K562 (cell line): ENCODE results near the gene TEPSIN. TPM values are rescaled to one million over a fixed set of nuclear protein-coding genes. Genes with fewer than 3 reads are reported as not detected.

Source experiments
- CBFA2T2 ChIP-seq: fragments of 450-650 bp; conservative IDR thresholded peaks from 2 replicates; pipeline ENCODE4 v1.6.1; 2017; ENCODE audit warnings: mild to moderate bottlenecking
- FOSL1 ChIP-seq: fragments of 200-800 bp; sonication (Bioruptor generic); conservative IDR thresholded peaks from 2 replicates; pipeline ENCODE4 v1.6.1; 2016; ENCODE audit warnings: missing genetic modification characterization, missing compliant biosample characterization
- MBD2 ChIP-seq: sonication (generic); IDR thresholded peaks from 2 replicates; pipeline ENCODE4 v1.6.1; 2016; ENCODE audit warnings: low read depth, borderline replicate concordance
- MYBL2 ChIP-seq, 2 experiments: fragments of 450-650 bp in 1 of 2; sonication (generic) in 1 of 2; formaldehyde crosslinking in 1 of 2; IDR thresholded peaks; 2 replicates each; pipeline versions ENCODE4 v1.6.1 to v1.8.1; 2017 to 2022; ENCODE audit warnings: borderline replicate concordance in 1 of 2, inconsistent platforms in 1 of 2, low read depth in 1 of 2, mild to moderate bottlenecking in 1 of 2, missing genetic modification reagents in 1 of 2, moderate library complexity in 1 of 2
- NUFIP1 ChIP-seq: fragments of 450-650 bp; IDR thresholded peaks from 2 replicates; pipeline ENCODE4 v1.6.1; 2018; ENCODE audit not compliant: partially characterized antibody
- RCOR1 ChIP-seq, 2 experiments: IDR thresholded peaks; 2 replicates each; pipeline ENCODE4 v1.6.1; 2012; ENCODE audit warnings: low read depth in 2 of 2, low read length in 2 of 2, borderline replicate concordance in 1 of 2, improper control_type of control experiment in 1 of 2
- RFX5 ChIP-seq: IDR thresholded peaks from 2 replicates; pipeline ENCODE4 v1.6.1; 2011; ENCODE audit warnings: low read depth, mild to moderate bottlenecking, improper control_type of control experiment, low read length
- SOX6 ChIP-seq: fragments of 450-650 bp; IDR thresholded peaks from 2 replicates; pipeline ENCODE4 v1.6.1; 2014; ENCODE audit warnings: mild to moderate bottlenecking
- TAF15 ChIP-seq: fragments of 200-400 bp; formaldehyde crosslinking; IDR thresholded peaks from 2 replicates; pipeline ENCODE4 v1.6.1; 2017; ENCODE audit warnings: mild to moderate bottlenecking, low read depth, low read length, moderate library complexity
- TAL1 ChIP-seq: fragments of 450-650 bp; IDR thresholded peaks from 2 replicates; pipeline ENCODE4 v1.6.1; 2016; ENCODE audit warnings: mild to moderate bottlenecking
- ZKSCAN8 ChIP-seq: fragments of 200-800 bp; sonication (Bioruptor generic); IDR thresholded peaks from 2 replicates; pipeline ENCODE4 v1.6.1; 2016; ENCODE audit warnings: missing genetic modification characterization, missing compliant biosample characterization
- polyA plus RNA-seq, 8 experiments: library from polyadenylated mRNA; depleted of rRNA in 4 of 8; stranded (reverse) in 5 of 8; unstranded in 3 of 8; fragments of >200 nt; fragmentation: Nextera tagmentation in 2 of 8; fragmentation: Illumina TruSeq in 1 of 8; extraction: Ambion mirVana in 2 of 8; extraction: Trizol in 1 of 8; gene quantifications; 2 replicates each; pipeline versions ENCODE4 v1.2.1 to v1.2.3, GENCODE V29; 2011 to 2014; ENCODE audit warnings: inconsistent platforms in 1 of 8, missing spikeins in 1 of 8
- total RNA-seq, 7 experiments: library from RNA; depleted of rRNA in 6 of 7; stranded (reverse); fragments of >200 nt in 6 of 7; fragmentation: Illumina TruSeq in 2 of 7; extraction: Trizol in 2 of 7; gene quantifications; 2 replicates each; pipeline versions ENCODE4 v1.2.1 to v1.2.3, GENCODE V29; 2011 to 2021; ENCODE audit warnings: low replicate concordance in 1 of 7
- TF ChIP-seq, protein P1 (sequence below), 2 experiments: fragments of 450-650 bp in 1 of 2; sonication (generic) in 1 of 2; formaldehyde crosslinking; conservative IDR thresholded peaks; 2 replicates each; pipeline versions ENCODE4 v1.4.0 to v1.8.1; 2020 to 2022; ENCODE audit warnings: mild to moderate bottlenecking in 1 of 2, missing genetic modification reagents in 1 of 2

The TEPSIN gene
- total and polyA plus RNA-seq, 9 of the 15 experiments (the other 6 are each of a cell fraction or from before 2014, with no cell fraction given) = 0.80 to 29.8 (median 5.3) TPM

GRCh38 chr17:81234940-81235821 is 3.7 kb downstream of the TEPSIN start (continued):
- TF ChIP-seq ZKSCAN8 (CRISPR knock-in tag) = no peak
- peak; percentile 68; the same call in 1 of the 2 replicates for TF ChIP-seq SOX6
- TF ChIP-seq, protein P1, sequence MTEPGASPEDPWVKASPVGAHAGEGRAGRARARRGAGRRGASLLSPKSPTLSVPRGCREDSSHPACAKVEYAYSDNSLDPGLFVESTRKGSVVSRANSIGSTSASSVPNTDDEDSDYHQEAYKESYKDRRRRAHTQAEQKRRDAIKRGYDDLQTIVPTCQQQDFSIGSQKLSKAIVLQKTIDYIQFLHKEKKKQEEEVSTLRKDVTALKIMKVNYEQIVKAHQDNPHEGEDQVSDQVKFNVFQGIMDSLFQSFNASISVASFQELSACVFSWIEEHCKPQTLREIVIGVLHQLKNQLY (CRISPR knock-in tag; conservative IDR thresholded peaks at IDR 0.05) = no peak
- no peak for TF ChIP-seq NUFIP1
- no peak for TF ChIP-seq RFX5
- TF ChIP-seq MYBL2 (IDR thresholded peaks at IDR 0.05; ENCODE audit: low read depth) = no peak
- TF ChIP-seq MYBL2 (CRISPR knock-in tag; IDR thresholded peaks at IDR 0.05; ENCODE audit: borderline replicate concordance) = no peak
- peak; percentile 81 for TF ChIP-seq CBFA2T2
- peak; percentile 60 to 97; a peak in 2 of 4 replicates for TF ChIP-seq RCOR1 (IDR thresholded peaks at IDR 0.05; ENCODE audit: borderline replicate concordance in 1 of 2, low read depth in 2 of 2, low read length in 2 of 2)
- TF ChIP-seq FOSL1 = peak; percentile 59
- no peak for TF ChIP-seq TAF15
- TF ChIP-seq TAL1 = peak; percentile 67
- TF ChIP-seq MBD2 = no peak
